Measurements from ENCODE around the gene FBXL17. TPM values are rescaled to one million over a fixed set of nuclear protein-coding genes. Genes with fewer than 3 reads are reported as not detected.

Gene FBXL17
- total and polyA plus RNA-seq, 5 donors from 2014 or later = 3.8 to 27.7 (median 6.4) TPM

DNA sequence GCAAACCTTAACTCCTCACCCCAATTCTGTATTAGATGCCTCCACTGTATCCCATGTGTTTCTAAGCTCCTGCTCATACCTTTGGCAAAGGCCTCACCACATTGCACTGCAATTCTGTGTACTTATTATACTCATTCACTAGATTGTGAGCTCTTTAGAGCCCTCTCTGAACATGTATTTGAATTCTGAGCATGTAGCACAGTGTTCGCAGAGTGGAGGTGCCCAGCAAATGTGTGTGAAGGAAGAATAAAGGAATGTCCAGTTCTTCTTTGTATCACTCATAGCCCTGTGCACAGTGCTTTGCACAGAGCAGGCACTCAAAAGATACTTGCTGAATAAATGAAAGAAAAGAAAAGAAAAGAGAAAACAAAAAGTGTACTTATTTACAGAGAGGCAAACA is 410.1 kb downstream of the FBXL17 start:
- no peak for DNase-seq
- Histone ChIP-seq H3K27me3 (ENCODE audit: control insufficient read depth, insufficient read depth, low read length) (no peaks in the 10 kb centered on the region), H3K4me1 (ENCODE audit: control insufficient read depth, insufficient read depth, low read length, poor library complexity, severe bottlenecking) (no peaks in the 10 kb centered on the region), H3K27ac (ENCODE audit: insufficient read depth, low read length, poor library complexity, severe bottlenecking) (no peak overlapping the region), H3K9me3 (ENCODE audit: control insufficient read depth in 2 of 2, low read length in 2 of 2) (no peaks in the 10 kb centered on the region), H3K4me3 (ENCODE audit: low read depth, low read length) (no peak overlapping the region), H3K36me3 (ENCODE audit: control insufficient read depth, insufficient read depth, low read length) (no peaks in the 10 kb centered on the region)
- Mint-ChIP-seq H3K27ac (no peak overlapping the region), H3K9me3 (peaks cover 0 to 1% (median 0%) of the 10 kb centered on the region in 7 donors), H3K27me3 (no peaks in the 10 kb centered on the region), H3K36me3 (peaks cover 7% of the 10 kb centered on the region), H3K4me1 (peaks cover 0 to under 1% (median 0%) of the 10 kb centered on the region in 4 donors), H3K4me3 (no peak overlapping the region)
- ATAC-seq (ENCODE audit: low read depth in 2 of 2) = no peak

DNA sequence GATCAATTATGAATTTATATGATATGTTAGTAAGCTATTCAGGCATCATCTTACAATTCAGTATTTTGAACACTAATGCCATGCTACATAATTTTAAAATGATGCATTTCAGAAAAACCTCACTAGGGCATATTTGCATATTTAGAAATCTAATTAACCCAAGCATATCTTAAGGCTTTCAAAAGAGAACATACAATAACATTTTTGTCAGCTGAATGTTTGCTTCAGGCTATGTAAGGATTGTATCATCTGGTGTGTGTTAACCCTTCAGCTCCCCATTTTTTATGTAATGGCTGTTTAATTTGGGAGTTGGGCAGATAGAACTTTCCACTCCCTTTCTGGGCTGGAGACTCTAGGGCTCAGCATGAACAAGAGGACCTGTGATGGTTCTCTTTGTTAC is 412.1 kb downstream of the FBXL17 start:
- Mint-ChIP-seq H3K4me1 (peaks cover 0 to 7% (median 0%) of the 10 kb centered on the region in 4 donors), H3K27ac (no peak overlapping the region), H3K36me3 (peaks cover 10% of the 10 kb centered on the region), H3K9me3 (peaks cover 0 to 1% (median 0%) of the 10 kb centered on the region in 7 donors), H3K27me3 (no peaks in the 10 kb centered on the region), H3K4me3 (no peak overlapping the region)
- H3K9me3 ChIP-seq (ENCODE audit: control insufficient read depth in 2 of 2, low read length in 2 of 2) = no peaks in the 10 kb centered on the region
- no peak overlapping the region for H3K27ac ChIP-seq (ENCODE audit: insufficient read depth, low read length, poor library complexity, severe bottlenecking)
- ATAC-seq (ENCODE audit: low read depth in 2 of 2) (no peak), DNase-seq (no peak)
- H3K4me3 ChIP-seq (ENCODE audit: low read depth, low read length) = no peak overlapping the region
- H3K4me1 ChIP-seq (ENCODE audit: control insufficient read depth, insufficient read depth, low read length, poor library complexity, severe bottlenecking) = no peaks in the 10 kb centered on the region
- H3K36me3 ChIP-seq (ENCODE audit: control insufficient read depth, insufficient read depth, low read length) = no peaks in the 10 kb centered on the region
- H3K27me3 ChIP-seq (ENCODE audit: control insufficient read depth, insufficient read depth, low read length) = no peaks in the 10 kb centered on the region

DNA sequence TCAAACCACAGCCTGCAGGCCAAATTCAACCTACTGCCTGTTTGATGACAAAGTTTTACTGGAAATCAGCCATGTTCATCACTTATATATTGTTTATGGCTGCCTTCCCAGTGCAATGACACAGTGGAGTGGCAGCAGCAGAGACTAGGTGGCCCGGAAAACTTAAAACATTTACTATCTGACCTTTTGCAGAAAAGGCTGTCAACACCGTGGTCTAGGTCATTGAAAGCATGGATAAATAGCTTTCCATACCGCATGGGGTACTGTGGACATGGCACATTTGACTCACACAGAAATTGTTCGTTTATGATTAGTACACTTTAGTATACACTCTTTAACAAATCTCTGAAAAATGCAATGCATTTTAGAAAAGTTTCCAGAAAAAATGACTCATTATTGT is 412.9 kb downstream of the FBXL17 start:
- Histone ChIP-seq H3K27me3 (ENCODE audit: control insufficient read depth, insufficient read depth, low read length) (no peaks in the 10 kb centered on the region), H3K36me3 (ENCODE audit: control insufficient read depth, insufficient read depth, low read length) (no peaks in the 10 kb centered on the region), H3K4me3 (ENCODE audit: low read depth, low read length) (no peak overlapping the region), H3K4me1 (ENCODE audit: control insufficient read depth, insufficient read depth, low read length, poor library complexity, severe bottlenecking) (no peaks in the 10 kb centered on the region), H3K9me3 (ENCODE audit: control insufficient read depth in 2 of 2, low read length in 2 of 2) (no peaks in the 10 kb centered on the region), H3K27ac (ENCODE audit: insufficient read depth, low read length, poor library complexity, severe bottlenecking) (no peak overlapping the region)
- Mint-ChIP-seq H3K4me3 (no peak overlapping the region), H3K27me3 (no peaks in the 10 kb centered on the region), H3K4me1 (peaks cover 0 to 7% (median 0%) of the 10 kb centered on the region in 4 donors), H3K9me3 (peaks cover 0 to 1% (median 0%) of the 10 kb centered on the region in 7 donors), H3K36me3 (peaks cover 10% of the 10 kb centered on the region), H3K27ac (no peak overlapping the region)
- DNase-seq (no peak), ATAC-seq (ENCODE audit: low read depth in 2 of 2) (no peak)

GRCh38 chr5:107968406-107968843 is 413.5 kb downstream of the FBXL17 start:
- H3K36me3 ChIP-seq (ENCODE audit: control insufficient read depth, insufficient read depth, low read length) = no peaks in the 10 kb centered on the region
- DNase-seq (no peak), ATAC-seq (ENCODE audit: low read depth in 2 of 2) (no peak)
- H3K4me1 ChIP-seq (ENCODE audit: control insufficient read depth, insufficient read depth, low read length, poor library complexity, severe bottlenecking) = no peaks in the 10 kb centered on the region
- no peak overlapping the region for H3K4me3 ChIP-seq (ENCODE audit: low read depth, low read length)
- Mint-ChIP-seq H3K27me3 (no peaks in the 10 kb centered on the region), H3K27ac (no peak overlapping the region), H3K9me3 (peaks cover 0 to 1% (median 0%) of the 10 kb centered on the region in 7 donors), H3K4me3 (no peak overlapping the region), H3K36me3 (peaks cover 10% of the 10 kb centered on the region), H3K4me1 (peaks cover 0 to 7% (median 0%) of the 10 kb centered on the region in 4 donors)
- no peaks in the 10 kb centered on the region for H3K9me3 ChIP-seq (ENCODE audit: control insufficient read depth in 2 of 2, low read length in 2 of 2)
- no peaks in the 10 kb centered on the region for H3K27me3 ChIP-seq (ENCODE audit: control insufficient read depth, insufficient read depth, low read length)
- no peak overlapping the region for H3K27ac ChIP-seq (ENCODE audit: insufficient read depth, low read length, poor library complexity, severe bottlenecking)

DNA sequence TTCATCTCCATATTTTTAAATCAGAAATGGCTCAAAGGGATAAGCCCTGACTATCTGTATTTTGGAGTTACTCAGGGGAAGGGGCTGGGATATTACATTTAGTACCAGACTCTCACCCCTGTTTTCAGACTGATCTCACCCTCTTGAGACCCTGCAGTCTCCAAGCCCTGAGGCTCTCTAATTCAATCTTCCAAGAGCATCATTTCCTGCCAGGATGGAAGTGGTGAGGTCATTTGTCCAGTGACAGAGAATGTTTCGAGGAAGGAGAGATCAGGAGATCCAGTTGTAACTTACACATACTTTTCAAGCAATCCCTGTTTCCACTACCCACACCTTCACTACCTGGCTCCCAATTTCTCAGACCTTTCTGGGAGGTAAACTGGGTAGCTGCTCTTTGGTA is 415.7 kb downstream of the FBXL17 start:
- H3K36me3 ChIP-seq (ENCODE audit: control insufficient read depth, insufficient read depth, low read length) = no peaks in the 10 kb centered on the region
- DNase-seq (no peak), ATAC-seq (ENCODE audit: low read depth in 2 of 2) (no peak)
- H3K4me3 Mint-ChIP-seq = no peak overlapping the region
- H3K9me3 Mint-ChIP-seq = no peaks in the 10 kb centered on the region
- H3K27ac ChIP-seq (ENCODE audit: insufficient read depth, low read length, poor library complexity, severe bottlenecking) = no peak overlapping the region
- H3K27ac Mint-ChIP-seq = no peak overlapping the region
- no peaks in the 10 kb centered on the region for H3K27me3 Mint-ChIP-seq
- H3K4me1 ChIP-seq (ENCODE audit: control insufficient read depth, insufficient read depth, low read length, poor library complexity, severe bottlenecking) = no peaks in the 10 kb centered on the region
- peaks cover 0 to 7% (median 0%) of the 10 kb centered on the region in 4 donors for H3K4me1 Mint-ChIP-seq
- H3K36me3 Mint-ChIP-seq = peaks cover 3% of the 10 kb centered on the region
- H3K9me3 ChIP-seq (ENCODE audit: control insufficient read depth in 2 of 2, low read length in 2 of 2) = no peaks in the 10 kb centered on the region
- no peaks in the 10 kb centered on the region for H3K27me3 ChIP-seq (ENCODE audit: control insufficient read depth, insufficient read depth, low read length)
- H3K4me3 ChIP-seq (ENCODE audit: low read depth, low read length) = no peak overlapping the region

GRCh38 chr5:107964722-107965121 is 417.2 kb downstream of the FBXL17 start:
- no peak overlapping the region for H3K27ac ChIP-seq (ENCODE audit: insufficient read depth, low read length, poor library complexity, severe bottlenecking)
- DNase-seq = no peak
- no peaks in the 10 kb centered on the region for H3K27me3 ChIP-seq (ENCODE audit: control insufficient read depth, insufficient read depth, low read length)
- no peak for ATAC-seq (ENCODE audit: low read depth in 2 of 2)
- H3K27ac Mint-ChIP-seq = no peak overlapping the region
- no peaks in the 10 kb centered on the region for H3K9me3 ChIP-seq (ENCODE audit: control insufficient read depth in 2 of 2, low read length in 2 of 2)
- no peaks in the 10 kb centered on the region for H3K36me3 ChIP-seq (ENCODE audit: control insufficient read depth, insufficient read depth, low read length)
- no peak overlapping the region for H3K4me3 Mint-ChIP-seq
- no peaks in the 10 kb centered on the region for H3K4me1 ChIP-seq (ENCODE audit: control insufficient read depth, insufficient read depth, low read length, poor library complexity, severe bottlenecking)
- no peak overlapping the region for H3K4me3 ChIP-seq (ENCODE audit: low read depth, low read length)
- no peaks in the 10 kb centered on the region for H3K9me3 Mint-ChIP-seq
- H3K4me1 Mint-ChIP-seq = peaks cover 0 to 7% (median 3%) of the 10 kb centered on the region in 4 donors
- H3K36me3 Mint-ChIP-seq = peaks cover 3% of the 10 kb centered on the region
- no peaks in the 10 kb centered on the region for H3K27me3 Mint-ChIP-seq

DNA sequence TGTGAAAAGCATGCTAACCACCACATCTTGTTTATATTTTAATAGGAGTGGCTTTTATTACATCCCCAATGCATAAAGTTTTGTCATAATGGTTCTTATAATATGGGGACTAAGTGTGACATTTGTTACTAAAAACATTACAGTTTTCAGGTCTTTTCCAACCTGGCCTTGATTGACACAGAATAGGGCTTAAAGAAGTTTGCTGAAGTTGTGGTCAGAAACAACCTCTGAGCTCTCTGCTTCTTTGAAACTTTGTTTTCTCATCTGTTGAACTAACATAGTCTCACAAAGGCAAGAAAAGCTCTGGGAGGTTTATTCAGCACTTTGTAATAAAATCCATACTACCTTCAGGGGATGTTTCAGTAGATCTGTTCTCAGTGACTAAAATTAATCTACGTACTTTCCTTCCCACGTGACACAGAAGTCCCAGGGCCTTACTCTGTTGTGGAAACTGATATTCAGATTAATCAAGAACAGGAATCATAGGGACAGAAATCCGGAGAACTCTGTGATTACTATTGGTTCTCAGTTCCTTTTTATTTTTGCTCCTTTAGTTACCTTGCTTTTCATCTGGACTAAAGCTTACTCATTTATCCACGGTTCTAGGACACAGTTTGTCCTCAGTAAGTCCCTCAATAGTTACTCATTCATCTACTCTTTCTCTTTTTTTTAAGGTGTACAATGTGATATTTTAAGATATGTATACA is 422.2 kb downstream of the FBXL17 start:
- no peaks in the 10 kb centered on the region for H3K4me1 ChIP-seq (ENCODE audit: control insufficient read depth, insufficient read depth, low read length, poor library complexity, severe bottlenecking)
- no peaks in the 10 kb centered on the region for H3K9me3 ChIP-seq (ENCODE audit: control insufficient read depth in 2 of 2, low read length in 2 of 2)
- H3K27me3 ChIP-seq (ENCODE audit: control insufficient read depth, insufficient read depth, low read length) = no peaks in the 10 kb centered on the region
- no peak overlapping the region for H3K4me3 Mint-ChIP-seq
- H3K4me3 ChIP-seq (ENCODE audit: low read depth, low read length) = no peak overlapping the region
- no peaks in the 10 kb centered on the region for H3K27me3 Mint-ChIP-seq
- no peaks in the 10 kb centered on the region for H3K36me3 ChIP-seq (ENCODE audit: control insufficient read depth, insufficient read depth, low read length)
- H3K4me1 Mint-ChIP-seq = peaks cover 0 to 13% (median 3%) of the 10 kb centered on the region in 4 donors
- no peak overlapping the region for H3K27ac ChIP-seq (ENCODE audit: insufficient read depth, low read length, poor library complexity, severe bottlenecking)
- H3K27ac Mint-ChIP-seq = no peak overlapping the region
- DNase-seq (no peak), ATAC-seq (ENCODE audit: low read depth in 2 of 2) (no peak)
- H3K9me3 Mint-ChIP-seq = no peaks in the 10 kb centered on the region
- no peaks in the 10 kb centered on the region for H3K36me3 Mint-ChIP-seq

DNA sequence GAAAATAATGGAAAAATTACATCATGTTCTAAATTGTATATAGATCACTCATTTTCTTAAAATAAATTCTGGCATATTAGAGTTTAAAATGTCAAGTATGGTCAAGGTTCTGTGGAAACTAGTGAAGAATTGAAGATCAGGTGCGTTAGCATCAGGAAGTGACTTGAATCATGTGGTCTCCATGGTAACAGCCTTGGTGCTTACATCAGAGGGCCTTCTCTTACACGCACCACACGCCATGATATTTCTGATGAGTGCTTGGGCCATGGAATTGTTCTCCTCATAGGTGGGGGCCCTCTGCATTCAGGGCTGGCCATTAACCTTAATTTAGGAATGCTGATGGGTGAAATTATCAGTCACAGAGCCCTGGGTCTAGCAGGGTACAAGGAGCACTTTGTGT is 423.0 kb downstream of the FBXL17 start:
- H3K27me3 Mint-ChIP-seq = no peaks in the 10 kb centered on the region
- ATAC-seq (ENCODE audit: low read depth in 2 of 2) (no peak), DNase-seq (peak in 1 of 3 donors; percentile 47)
- H3K9me3 Mint-ChIP-seq = no peaks in the 10 kb centered on the region
- H3K27ac ChIP-seq (ENCODE audit: insufficient read depth, low read length, poor library complexity, severe bottlenecking) = no peak overlapping the region
- no peaks in the 10 kb centered on the region for H3K27me3 ChIP-seq (ENCODE audit: control insufficient read depth, insufficient read depth, low read length)
- no peak overlapping the region for H3K4me3 Mint-ChIP-seq
- peaks cover 0 to 13% (median 3%) of the 10 kb centered on the region in 4 donors for H3K4me1 Mint-ChIP-seq
- no peaks in the 10 kb centered on the region for H3K9me3 ChIP-seq (ENCODE audit: control insufficient read depth in 2 of 2, low read length in 2 of 2)
- H3K4me1 ChIP-seq (ENCODE audit: control insufficient read depth, insufficient read depth, low read length, poor library complexity, severe bottlenecking) = no peaks in the 10 kb centered on the region
- no peak overlapping the region for H3K4me3 ChIP-seq (ENCODE audit: low read depth, low read length)
- H3K27ac Mint-ChIP-seq = peak overlapping the region in 2 of 3 donors; percentile 6 to 27
- H3K36me3 ChIP-seq (ENCODE audit: control insufficient read depth, insufficient read depth, low read length) = no peaks in the 10 kb centered on the region
- no peaks in the 10 kb centered on the region for H3K36me3 Mint-ChIP-seq

All from CD4-positive, CD25-positive, alpha-beta regulatory T cell (primary cell).